GM23338 (cell line): ENCODE data around the gene ICAM5. TPM values are rescaled to one million over a fixed set of nuclear protein-coding genes. Genes with fewer than 3 reads are reported as not detected.

ENCODE experiments used
- ATAC-seq: fragments of 200-7000 bp; cut with Tn5 transposase; 3 replicates; pipeline ENCODE4 v1.9.1; 2020
- DNase-seq: peaks from one replicate; pipeline ENCODE4 v3.0.0-alpha.2; 2015; ENCODE audit warnings: low spot score
- H2AFZ ChIP-seq: fragments of 200-600 bp; sonication (generic); 2 replicates; pipeline ENCODE4 v1.8.0; 2016; ENCODE audit warnings: antibody characterized with exemption, mild to moderate bottlenecking, moderate library complexity
- H3F3A ChIP-seq: fragments of 200-600 bp; sonication (generic); replicated peaks from 2 replicates; pipeline ENCODE4 v1.8.0; 2017; ENCODE audit warnings: antibody characterized with exemption, mixed run types, low read depth
- H3K27ac ChIP-seq: fragments of 200-600 bp; sonication (generic); 2 replicates; pipeline ENCODE4 v1.6.1; 2016; ENCODE audit warnings: low read depth
- H3K27me3 ChIP-seq: fragments of 200-600 bp; sonication (generic); 2 replicates; pipeline ENCODE4 v1.8.0; 2016; ENCODE audit warnings: mild to moderate bottlenecking, mixed run types, moderate library complexity; ENCODE audit not compliant: insufficient read depth
- H3K36me3 ChIP-seq: fragments of 200-600 bp; sonication (generic); 2 replicates; pipeline ENCODE4 v1.8.0; 2016; ENCODE audit warnings: mild to moderate bottlenecking; ENCODE audit not compliant: insufficient read depth
- H3K4me1 ChIP-seq: fragments of 200-600 bp; sonication (generic); 2 replicates; pipeline ENCODE4 v1.8.0; 2016; ENCODE audit warnings: mild to moderate bottlenecking, moderate library complexity; ENCODE audit not compliant: insufficient read depth
- H3K4me2 ChIP-seq: fragments of 200-600 bp; sonication (generic); 2 replicates; pipeline ENCODE4 v1.7.1; 2017; ENCODE audit warnings: mixed run types
- H3K4me3 ChIP-seq: fragments of 200-600 bp; sonication (generic); 2 replicates; pipeline ENCODE4 v1.6.1; 2016; ENCODE audit warnings: mixed run types
- H3K79me2 ChIP-seq: fragments of 200-600 bp; sonication (generic); replicated peaks from 2 replicates; pipeline ENCODE4 v1.8.0; 2017; ENCODE audit warnings: mild to moderate bottlenecking; ENCODE audit not compliant: insufficient read depth
- H3K9me2 ChIP-seq: fragments of 200-600 bp; sonication (generic); 2 replicates; pipeline ENCODE4 v1.8.0; 2017; ENCODE audit not compliant: insufficient read depth
- H4K20me1 ChIP-seq: fragments of 200-600 bp; sonication (generic); replicated peaks from 2 replicates; pipeline ENCODE4 v1.8.0; 2017; ENCODE audit warnings: mild to moderate bottlenecking; ENCODE audit not compliant: insufficient read depth
- H3K27ac Mint-ChIP-seq: 2 replicates; pipeline ENCODE4 v1.8.0; 2020; ENCODE audit warnings: inconsistent platforms, mild to moderate bottlenecking, moderate library complexity, mixed read lengths
- H3K27me3 Mint-ChIP-seq: 3 replicates; pipeline ENCODE4 v1.8.0; 2022; ENCODE audit warnings: low read depth, mild to moderate bottlenecking, moderate library complexity, mixed read lengths, inconsistent platforms; ENCODE audit not compliant: insufficient read depth, poor library complexity
- H3K36me3 Mint-ChIP-seq: 3 replicates; pipeline ENCODE4 v1.8.0; 2021; ENCODE audit warnings: low read depth, mild to moderate bottlenecking, inconsistent platforms, moderate library complexity, mixed read lengths
- H3K4me1 Mint-ChIP-seq: 3 replicates; pipeline ENCODE4 v1.8.0; 2020; ENCODE audit warnings: mild to moderate bottlenecking, inconsistent platforms, mixed read lengths
- H3K4me3 Mint-ChIP-seq: 3 replicates; pipeline ENCODE4 v1.8.0; 2021; ENCODE audit warnings: moderate library complexity, mild to moderate bottlenecking, inconsistent platforms, mixed read lengths
- H3K9me3 Mint-ChIP-seq: 3 replicates; pipeline ENCODE4 v1.8.0; 2020; ENCODE audit warnings: moderate library complexity, mild to moderate bottlenecking, inconsistent platforms, mixed read lengths
- CREB1 ChIP-seq: fragments of 250-450 bp; sonication (Bioruptor Pico); IDR thresholded peaks from 2 replicates; pipeline ENCODE4 v1.5.0; 2020; ENCODE audit warnings: low read depth, mild to moderate bottlenecking, moderate library complexity
- EZH2 ChIP-seq: fragments of 200-600 bp; sonication (generic); IDR thresholded peaks from one replicate; pipeline ENCODE4 v1.8.0; 2017; ENCODE audit warnings: antibody characterized with exemption, mild to moderate bottlenecking, low read depth; ENCODE audit not compliant: unreplicated experiment
- EZH2phosphoT487 ChIP-seq: fragments of 200-600 bp; sonication (generic); IDR thresholded peaks from one replicate; pipeline ENCODE4 v1.8.1; 2018; ENCODE audit warnings: antibody characterized with exemption; ENCODE audit not compliant: unreplicated experiment
- JUNB ChIP-seq: IDR thresholded peaks from one replicate; pipeline ENCODE4 v1.6.1; 2016; ENCODE audit warnings: antibody characterized with exemption; ENCODE audit not compliant: unreplicated experiment
- NANOG ChIP-seq: IDR thresholded peaks from 2 replicates; pipeline ENCODE4 v1.6.1; 2016; ENCODE audit warnings: antibody characterized with exemption, borderline replicate concordance
- POLR2AphosphoS5 ChIP-seq: IDR thresholded peaks from 2 replicates; pipeline ENCODE4 v1.6.1; 2016; ENCODE audit warnings: antibody characterized with exemption, low read depth
- STAT1 ChIP-seq: IDR thresholded peaks from one replicate; pipeline ENCODE4 v1.6.1; 2016; ENCODE audit warnings: antibody characterized with exemption; ENCODE audit not compliant: unreplicated experiment
- ZNF114 ChIP-seq: fragments of 250-450 bp; sonication (Bioruptor Pico); IDR thresholded peaks from 2 replicates; pipeline ENCODE4 v1.5.0; 2020; ENCODE audit warnings: mild to moderate bottlenecking, moderate library complexity
- ZNF331 ChIP-seq: fragments of 250-450 bp; sonication (Bioruptor Pico); IDR thresholded peaks from 2 replicates; pipeline ENCODE4 v1.5.0; 2020; ENCODE audit warnings: low read depth, mild to moderate bottlenecking, moderate library complexity
- polyA plus RNA-seq: library from polyadenylated mRNA; unstranded; fragments of >200 nt; fragmentation: Nextera tagmentation; extraction: Ambion mirVana; gene quantifications from 2 replicates; pipeline ENCODE4 v1.2.1, GENCODE V29; 2016
- total RNA-seq: library from RNA; depleted of rRNA; stranded (reverse); fragments of >200 nt; shearing (Covaris generic); gene quantifications from 2 replicates; pipeline ENCODE4 v1.2.3, GENCODE V29; 2014
- TF ChIP-seq, protein P1 (sequence below): fragments of 250-450 bp; sonication (Bioruptor Pico); IDR thresholded peaks from 2 replicates; pipeline ENCODE4 v1.5.0; 2020; ENCODE audit warnings: mild to moderate bottlenecking, moderate library complexity
- TF ChIP-seq, protein P2 (sequence below): IDR thresholded peaks from one replicate; pipeline ENCODE4 v1.6.1; 2018; ENCODE audit warnings: antibody characterized with exemption; ENCODE audit not compliant: unreplicated experiment
- TF ChIP-seq, protein P3 (sequence below), 2 experiments: fragments of 200-600 bp in 1 of 2; sonication (generic) in 1 of 2; conservative IDR thresholded peaks; 2 replicates each; pipeline versions ENCODE4 v1.5.1 to v1.6.1; 2016 to 2017; ENCODE audit warnings: antibody characterized with exemption in 2 of 2, low read depth in 2 of 2, mild to moderate bottlenecking in 2 of 2, moderate library complexity in 1 of 2
- TF ChIP-seq, protein P4 (sequence below): IDR thresholded peaks from 2 replicates; pipeline ENCODE4 v1.6.1; 2016; ENCODE audit warnings: antibody characterized with exemption

The ICAM5 gene
- total and polyA plus RNA-seq, 2 experiments from 2014 or later = 0.47 to 4.6 TPM

DNA sequence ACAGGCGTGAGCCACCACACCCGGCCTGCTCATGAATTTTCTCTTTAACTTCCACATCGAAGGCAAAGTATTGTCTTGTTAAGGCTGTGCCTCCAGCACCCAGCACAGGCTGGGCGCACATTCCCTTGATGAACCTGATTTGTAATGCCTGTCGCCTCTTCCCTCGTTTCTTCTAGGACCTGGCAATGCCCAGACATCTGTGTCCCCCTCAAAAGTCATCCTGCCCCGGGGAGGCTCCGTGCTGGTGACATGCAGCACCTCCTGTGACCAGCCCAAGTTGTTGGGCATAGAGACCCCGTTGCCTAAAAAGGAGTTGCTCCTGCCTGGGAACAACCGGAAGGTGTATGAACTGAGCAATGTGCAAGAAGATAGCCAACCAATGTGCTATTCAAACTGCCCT lies 15.2 kb upstream of the ICAM5 start:
- Histone ChIP-seq H3K79me2 (no peaks in the 10 kb centered on the region), H2AFZ (no peak overlapping the region), H3K9me2 (no peaks in the 10 kb centered on the region), H3K27ac (no peak overlapping the region), H3K4me3 (no peak overlapping the region), H3F3A (peaks cover 13% of the 10 kb centered on the region; the same call in 1 of the 2 replicates), H4K20me1 (peaks cover 6% of the 10 kb centered on the region; the same call in 1 of the 2 replicates), H3K27me3 (peaks cover 34% of the 10 kb centered on the region), H3K4me1 (peaks cover 4% of the 10 kb centered on the region; the same call in 1 of the 2 replicates), H3K36me3 (no peaks in the 10 kb centered on the region), H3K4me2 (no peak overlapping the region)
- ATAC-seq = no peak
- no peak for DNase-seq
- Mint-ChIP-seq H3K27ac (no peak overlapping the region), H3K4me1 (peaks cover 4% of the 10 kb centered on the region; the same call in 2 of the 3 replicates), H3K9me3 (no peaks in the 10 kb centered on the region), H3K27me3 (peaks cover 30% of the 10 kb centered on the region), H3K4me3 (no peak overlapping the region), H3K36me3 (peaks cover 4% of the 10 kb centered on the region; the same call in 1 of the 3 replicates)
- TF ChIP-seq EZH2 (no peak), JUNB (no peak), STAT1 (no peak), NANOG (no peak), ZNF331 (no peak), EZH2phosphoT487 (no peak), CREB1 (CRISPR knock-in tag) (no peak), POLR2AphosphoS5 (no peak), ZNF114 (no peak)
- TF ChIP-seq, protein P1, sequence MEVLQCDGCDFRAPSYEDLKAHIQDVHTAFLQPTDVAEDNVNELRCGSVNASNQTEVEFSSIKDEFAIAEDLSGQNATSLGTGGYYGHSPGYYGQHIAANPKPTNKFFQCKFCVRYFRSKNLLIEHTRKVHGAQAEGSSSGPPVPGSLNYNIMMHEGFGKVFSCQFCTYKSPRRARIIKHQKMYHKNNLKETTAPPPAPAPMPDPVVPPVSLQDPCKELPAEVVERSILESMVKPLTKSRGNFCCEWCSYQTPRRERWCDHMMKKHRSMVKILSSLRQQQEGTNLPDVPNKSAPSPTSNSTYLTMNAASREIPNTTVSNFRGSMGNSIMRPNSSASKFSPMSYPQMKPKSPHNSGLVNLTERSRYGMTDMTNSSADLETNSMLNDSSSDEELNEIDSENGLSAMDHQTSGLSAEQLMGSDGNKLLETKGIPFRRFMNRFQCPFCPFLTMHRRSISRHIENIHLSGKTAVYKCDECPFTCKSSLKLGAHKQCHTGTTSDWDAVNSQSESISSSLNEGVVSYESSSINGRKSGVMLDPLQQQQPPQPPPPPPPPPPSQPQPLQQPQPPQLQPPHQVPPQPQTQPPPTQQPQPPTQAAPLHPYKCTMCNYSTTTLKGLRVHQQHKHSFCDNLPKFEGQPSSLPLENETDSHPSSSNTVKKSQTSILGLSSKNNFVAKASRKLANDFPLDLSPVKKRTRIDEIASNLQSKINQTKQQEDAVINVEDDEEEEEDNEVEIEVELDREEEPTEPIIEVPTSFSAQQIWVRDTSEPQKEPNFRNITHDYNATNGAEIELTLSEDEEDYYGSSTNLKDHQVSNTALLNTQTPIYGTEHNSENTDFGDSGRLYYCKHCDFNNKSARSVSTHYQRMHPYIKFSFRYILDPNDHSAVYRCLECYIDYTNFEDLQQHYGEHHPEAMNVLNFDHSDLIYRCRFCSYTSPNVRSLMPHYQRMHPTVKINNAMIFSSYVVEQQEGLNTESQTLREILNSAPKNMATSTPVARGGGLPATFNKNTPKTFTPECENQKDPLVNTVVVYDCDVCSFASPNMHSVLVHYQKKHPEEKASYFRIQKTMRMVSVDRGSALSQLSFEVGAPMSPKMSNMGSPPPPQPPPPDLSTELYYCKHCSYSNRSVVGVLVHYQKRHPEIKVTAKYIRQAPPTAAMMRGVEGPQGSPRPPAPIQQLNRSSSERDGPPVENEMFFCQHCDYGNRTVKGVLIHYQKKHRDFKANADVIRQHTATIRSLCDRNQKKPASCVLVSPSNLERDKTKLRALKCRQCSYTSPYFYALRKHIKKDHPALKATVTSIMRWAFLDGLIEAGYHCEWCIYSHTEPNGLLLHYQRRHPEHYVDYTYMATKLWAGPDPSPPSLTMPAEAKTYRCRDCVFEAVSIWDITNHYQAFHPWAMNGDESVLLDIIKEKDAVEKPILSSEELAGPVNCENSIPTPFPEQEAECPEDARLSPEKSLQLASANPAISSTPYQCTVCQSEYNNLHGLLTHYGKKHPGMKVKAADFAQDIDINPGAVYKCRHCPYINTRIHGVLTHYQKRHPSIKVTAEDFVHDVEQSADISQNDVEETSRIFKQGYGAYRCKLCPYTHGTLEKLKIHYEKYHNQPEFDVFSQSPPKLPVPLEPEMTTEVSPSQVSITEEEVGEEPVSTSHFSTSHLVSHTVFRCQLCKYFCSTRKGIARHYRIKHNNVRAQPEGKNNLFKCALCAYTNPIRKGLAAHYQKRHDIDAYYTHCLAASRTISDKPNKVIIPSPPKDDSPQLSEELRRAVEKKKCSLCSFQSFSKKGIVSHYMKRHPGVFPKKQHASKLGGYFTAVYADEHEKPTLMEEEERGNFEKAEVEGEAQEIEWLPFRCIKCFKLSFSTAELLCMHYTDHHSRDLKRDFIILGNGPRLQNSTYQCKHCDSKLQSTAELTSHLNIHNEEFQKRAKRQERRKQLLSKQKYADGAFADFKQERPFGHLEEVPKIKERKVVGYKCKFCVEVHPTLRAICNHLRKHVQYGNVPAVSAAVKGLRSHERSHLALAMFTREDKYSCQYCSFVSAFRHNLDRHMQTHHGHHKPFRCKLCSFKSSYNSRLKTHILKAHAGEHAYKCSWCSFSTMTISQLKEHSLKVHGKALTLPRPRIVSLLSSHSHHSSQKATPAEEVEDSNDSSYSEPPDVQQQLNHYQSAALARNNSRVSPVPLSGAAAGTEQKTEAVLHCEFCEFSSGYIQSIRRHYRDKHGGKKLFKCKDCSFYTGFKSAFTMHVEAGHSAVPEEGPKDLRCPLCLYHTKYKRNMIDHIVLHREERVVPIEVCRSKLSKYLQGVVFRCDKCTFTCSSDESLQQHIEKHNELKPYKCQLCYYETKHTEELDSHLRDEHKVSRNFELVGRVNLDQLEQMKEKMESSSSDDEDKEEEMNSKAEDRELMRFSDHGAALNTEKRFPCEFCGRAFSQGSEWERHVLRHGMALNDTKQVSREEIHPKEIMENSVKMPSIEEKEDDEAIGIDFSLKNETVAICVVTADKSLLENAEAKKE (CRISPR knock-in tag) = no peak
- TF ChIP-seq, protein P2, sequence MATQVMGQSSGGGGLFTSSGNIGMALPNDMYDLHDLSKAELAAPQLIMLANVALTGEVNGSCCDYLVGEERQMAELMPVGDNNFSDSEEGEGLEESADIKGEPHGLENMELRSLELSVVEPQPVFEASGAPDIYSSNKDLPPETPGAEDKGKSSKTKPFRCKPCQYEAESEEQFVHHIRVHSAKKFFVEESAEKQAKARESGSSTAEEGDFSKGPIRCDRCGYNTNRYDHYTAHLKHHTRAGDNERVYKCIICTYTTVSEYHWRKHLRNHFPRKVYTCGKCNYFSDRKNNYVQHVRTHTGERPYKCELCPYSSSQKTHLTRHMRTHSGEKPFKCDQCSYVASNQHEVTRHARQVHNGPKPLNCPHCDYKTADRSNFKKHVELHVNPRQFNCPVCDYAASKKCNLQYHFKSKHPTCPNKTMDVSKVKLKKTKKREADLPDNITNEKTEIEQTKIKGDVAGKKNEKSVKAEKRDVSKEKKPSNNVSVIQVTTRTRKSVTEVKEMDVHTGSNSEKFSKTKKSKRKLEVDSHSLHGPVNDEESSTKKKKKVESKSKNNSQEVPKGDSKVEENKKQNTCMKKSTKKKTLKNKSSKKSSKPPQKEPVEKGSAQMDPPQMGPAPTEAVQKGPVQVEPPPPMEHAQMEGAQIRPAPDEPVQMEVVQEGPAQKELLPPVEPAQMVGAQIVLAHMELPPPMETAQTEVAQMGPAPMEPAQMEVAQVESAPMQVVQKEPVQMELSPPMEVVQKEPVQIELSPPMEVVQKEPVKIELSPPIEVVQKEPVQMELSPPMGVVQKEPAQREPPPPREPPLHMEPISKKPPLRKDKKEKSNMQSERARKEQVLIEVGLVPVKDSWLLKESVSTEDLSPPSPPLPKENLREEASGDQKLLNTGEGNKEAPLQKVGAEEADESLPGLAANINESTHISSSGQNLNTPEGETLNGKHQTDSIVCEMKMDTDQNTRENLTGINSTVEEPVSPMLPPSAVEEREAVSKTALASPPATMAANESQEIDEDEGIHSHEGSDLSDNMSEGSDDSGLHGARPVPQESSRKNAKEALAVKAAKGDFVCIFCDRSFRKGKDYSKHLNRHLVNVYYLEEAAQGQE = no peak
- TF ChIP-seq, protein P3, sequence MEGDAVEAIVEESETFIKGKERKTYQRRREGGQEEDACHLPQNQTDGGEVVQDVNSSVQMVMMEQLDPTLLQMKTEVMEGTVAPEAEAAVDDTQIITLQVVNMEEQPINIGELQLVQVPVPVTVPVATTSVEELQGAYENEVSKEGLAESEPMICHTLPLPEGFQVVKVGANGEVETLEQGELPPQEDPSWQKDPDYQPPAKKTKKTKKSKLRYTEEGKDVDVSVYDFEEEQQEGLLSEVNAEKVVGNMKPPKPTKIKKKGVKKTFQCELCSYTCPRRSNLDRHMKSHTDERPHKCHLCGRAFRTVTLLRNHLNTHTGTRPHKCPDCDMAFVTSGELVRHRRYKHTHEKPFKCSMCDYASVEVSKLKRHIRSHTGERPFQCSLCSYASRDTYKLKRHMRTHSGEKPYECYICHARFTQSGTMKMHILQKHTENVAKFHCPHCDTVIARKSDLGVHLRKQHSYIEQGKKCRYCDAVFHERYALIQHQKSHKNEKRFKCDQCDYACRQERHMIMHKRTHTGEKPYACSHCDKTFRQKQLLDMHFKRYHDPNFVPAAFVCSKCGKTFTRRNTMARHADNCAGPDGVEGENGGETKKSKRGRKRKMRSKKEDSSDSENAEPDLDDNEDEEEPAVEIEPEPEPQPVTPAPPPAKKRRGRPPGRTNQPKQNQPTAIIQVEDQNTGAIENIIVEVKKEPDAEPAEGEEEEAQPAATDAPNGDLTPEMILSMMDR (conservative IDR thresholded peaks at IDR 0.05; ENCODE audit: low read depth in 2 of 2) = no peak
- TF ChIP-seq, protein P4, sequence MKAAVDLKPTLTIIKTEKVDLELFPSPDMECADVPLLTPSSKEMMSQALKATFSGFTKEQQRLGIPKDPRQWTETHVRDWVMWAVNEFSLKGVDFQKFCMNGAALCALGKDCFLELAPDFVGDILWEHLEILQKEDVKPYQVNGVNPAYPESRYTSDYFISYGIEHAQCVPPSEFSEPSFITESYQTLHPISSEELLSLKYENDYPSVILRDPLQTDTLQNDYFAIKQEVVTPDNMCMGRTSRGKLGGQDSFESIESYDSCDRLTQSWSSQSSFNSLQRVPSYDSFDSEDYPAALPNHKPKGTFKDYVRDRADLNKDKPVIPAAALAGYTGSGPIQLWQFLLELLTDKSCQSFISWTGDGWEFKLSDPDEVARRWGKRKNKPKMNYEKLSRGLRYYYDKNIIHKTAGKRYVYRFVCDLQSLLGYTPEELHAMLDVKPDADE = no peak
